HepG2 (cell line): Measurements from ENCODE around the gene NOXO1. TPM values are rescaled to one million over a fixed set of nuclear protein-coding genes. Genes with fewer than 3 reads are reported as not detected.

Source experiments
- NFYB ChIP-seq: sonication (generic); formaldehyde crosslinking; IDR thresholded peaks from 2 replicates; pipeline ENCODE4 v1.4.0; 2020; ENCODE audit warnings: missing genetic modification reagents
- POLR2A ChIP-seq, 2 experiments: IDR thresholded peaks; 2 replicates each; pipeline ENCODE4 v1.6.1; 2011; ENCODE audit warnings: low read depth in 2 of 2, low read length in 2 of 2, mild to moderate bottlenecking in 1 of 2, moderate library complexity in 1 of 2; ENCODE audit not compliant: insufficient read depth in 1 of 2
- RBM22 ChIP-seq: fragments of 200-400 bp; formaldehyde crosslinking; optimal IDR thresholded peaks from 2 replicates; pipeline ENCODE3; 2017; ENCODE audit warnings: mild to moderate bottlenecking, low read length, moderate library complexity
- REL ChIP-seq: sonication (generic); formaldehyde crosslinking; conservative IDR thresholded peaks from 2 replicates; pipeline ENCODE4 v1.8.0; 2022; ENCODE audit warnings: mild to moderate bottlenecking, missing genetic modification reagents, moderate library complexity
- SIX4 ChIP-seq: sonication (generic); formaldehyde crosslinking; IDR thresholded peaks from 2 replicates; pipeline ENCODE4 v1.4.0; 2020; ENCODE audit warnings: missing genetic modification reagents
- YEATS2 ChIP-seq: sonication (generic); formaldehyde crosslinking; IDR thresholded peaks from 2 replicates; pipeline ENCODE4 v1.4.0; 2020; ENCODE audit warnings: missing genetic modification reagents, borderline replicate concordance
- ZFP37 ChIP-seq: sonication (generic); formaldehyde crosslinking; IDR thresholded peaks from 2 replicates; pipeline ENCODE4 v1.4.0; 2020; ENCODE audit warnings: missing genetic modification reagents, borderline replicate concordance
- ZNF160 ChIP-seq: sonication (generic); formaldehyde crosslinking; IDR thresholded peaks from 2 replicates; pipeline ENCODE4 v1.8.0; 2022; ENCODE audit warnings: mild to moderate bottlenecking, inconsistent platforms, missing genetic modification reagents
- ZNF460 ChIP-seq: sonication (generic); formaldehyde crosslinking; IDR thresholded peaks from 2 replicates; pipeline ENCODE4 v1.5.1; 2020; ENCODE audit warnings: missing genetic modification reagents, mild to moderate bottlenecking, borderline replicate concordance
- ZNF563 ChIP-seq: sonication (generic); formaldehyde crosslinking; IDR thresholded peaks from 2 replicates; pipeline ENCODE4 v1.8.0; 2022; ENCODE audit warnings: mild to moderate bottlenecking, moderate library complexity, missing genetic modification reagents
- ZNF670 ChIP-seq: sonication (generic); formaldehyde crosslinking; IDR thresholded peaks from 2 replicates; pipeline ENCODE4 v1.8.0; 2022; ENCODE audit warnings: mild to moderate bottlenecking, missing genetic modification reagents, borderline replicate concordance
- ZNF737 ChIP-seq: sonication (generic); formaldehyde crosslinking; IDR thresholded peaks from 2 replicates; pipeline ENCODE4 v1.5.0; 2020; ENCODE audit warnings: missing genetic modification reagents, mild to moderate bottlenecking, borderline replicate concordance
- ZNF777 ChIP-seq: sonication (generic); formaldehyde crosslinking; IDR thresholded peaks from 2 replicates; pipeline ENCODE4 v1.4.0; 2020; ENCODE audit warnings: missing genetic modification reagents
- ZNF782 ChIP-seq: sonication (generic); formaldehyde crosslinking; IDR thresholded peaks from 2 replicates; pipeline ENCODE4 v1.4.0; 2020; ENCODE audit warnings: missing genetic modification reagents, mild to moderate bottlenecking, borderline replicate concordance
- ZNF839 ChIP-seq: sonication (generic); formaldehyde crosslinking; IDR thresholded peaks from 2 replicates; pipeline ENCODE4 v1.4.0; 2020; ENCODE audit warnings: missing genetic modification reagents, mild to moderate bottlenecking, borderline replicate concordance
- polyA plus RNA-seq, 8 experiments: library from polyadenylated mRNA; depleted of rRNA in 3 of 8; stranded (reverse) in 7 of 8; unstranded in 1 of 8; fragments of >200 nt; fragmentation: Illumina TruSeq in 4 of 8; extraction: Trizol in 4 of 8; gene quantifications; 2 replicates each; pipeline versions ENCODE4 v1.2.1 to v1.2.3, GENCODE V29; 2011 to 2016; ENCODE audit warnings: low read depth in 4 of 8, missing spikeins in 1 of 8, mixed read lengths in 1 of 8; ENCODE audit not compliant: insufficient read depth in 1 of 8
- total RNA-seq, 5 experiments: library from RNA; depleted of rRNA; stranded (reverse); fragments of >200 nt; fragmentation: Illumina TruSeq; extraction: Trizol; gene quantifications; 2 replicates each; pipeline ENCODE4 v1.2.3, GENCODE V29; 2016; ENCODE audit warnings: low read depth in 1 of 5
- TF ChIP-seq, protein P1 (sequence below): IDR thresholded peaks from 2 replicates; pipeline ENCODE4 v1.6.1; 2018; ENCODE audit warnings: missing genetic modification reagents
- TF ChIP-seq, protein P2 (sequence below): sonication (generic); formaldehyde crosslinking; IDR thresholded peaks from 2 replicates; pipeline ENCODE4 v1.4.0; 2020; ENCODE audit warnings: missing genetic modification reagents, mild to moderate bottlenecking, borderline replicate concordance
- TF ChIP-seq, protein P3 (sequence below): sonication (generic); formaldehyde crosslinking; IDR thresholded peaks from 2 replicates; pipeline ENCODE4 v1.4.0; 2020; ENCODE audit warnings: missing genetic modification reagents
- TF ChIP-seq, protein P4 (sequence below): IDR thresholded peaks from 2 replicates; pipeline ENCODE4 v1.6.1; 2016
- TF ChIP-seq, protein P5 (sequence below): sonication (generic); formaldehyde crosslinking; conservative IDR thresholded peaks from 2 replicates; pipeline ENCODE4 v1.5.0; 2020; ENCODE audit warnings: missing genetic modification reagents

NOXO1 gene
- total and polyA plus RNA-seq, 2 of the 13 experiments (the other 11 are each of a cell fraction or from before 2014, with no cell fraction given): 0.69 to 1.4 TPM

DNA sequence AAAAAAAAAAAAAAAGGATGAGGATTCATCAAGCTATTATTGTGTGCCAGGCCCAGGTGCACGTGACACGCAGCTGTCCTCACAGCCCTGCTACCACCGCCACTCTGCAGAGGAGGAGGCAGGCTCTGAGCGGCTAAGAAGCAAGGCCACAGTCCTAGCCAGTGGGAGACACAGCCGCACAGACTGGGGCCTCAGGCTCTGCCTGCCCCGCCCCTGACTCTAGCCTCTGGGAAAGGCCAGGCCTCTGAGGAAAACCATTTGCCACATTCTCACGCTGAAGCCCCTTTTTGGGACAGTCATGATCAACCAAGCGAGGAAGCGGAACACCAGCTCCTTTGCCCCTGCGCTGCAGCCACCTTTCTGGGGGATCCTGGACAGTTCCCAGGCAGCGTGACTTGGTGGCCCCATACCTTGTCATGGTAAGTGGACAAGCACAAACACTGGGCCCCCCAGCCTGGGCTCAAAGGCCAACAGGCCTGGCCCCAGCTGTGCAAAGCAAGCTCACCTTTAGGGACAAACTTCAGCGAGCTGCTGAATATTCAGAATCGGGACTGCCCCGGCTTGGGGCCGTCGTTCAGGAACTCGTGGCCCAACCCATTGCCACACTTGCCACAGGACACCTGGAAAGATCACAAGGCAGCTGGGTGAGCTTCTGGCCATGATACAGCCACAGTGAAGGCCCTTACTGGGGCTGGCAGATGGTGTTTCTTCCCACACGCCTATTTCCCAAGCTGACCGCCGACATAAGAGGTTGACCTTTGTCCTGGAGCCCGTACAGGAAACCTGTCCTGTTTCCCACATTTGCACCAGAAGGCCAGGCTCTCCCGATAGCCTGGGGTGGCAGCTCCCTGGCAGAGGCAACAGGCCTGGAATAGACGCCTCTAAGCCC lies 40.8 kb downstream of the NOXO1 start (continued):
- TF ChIP-seq, protein P1, sequence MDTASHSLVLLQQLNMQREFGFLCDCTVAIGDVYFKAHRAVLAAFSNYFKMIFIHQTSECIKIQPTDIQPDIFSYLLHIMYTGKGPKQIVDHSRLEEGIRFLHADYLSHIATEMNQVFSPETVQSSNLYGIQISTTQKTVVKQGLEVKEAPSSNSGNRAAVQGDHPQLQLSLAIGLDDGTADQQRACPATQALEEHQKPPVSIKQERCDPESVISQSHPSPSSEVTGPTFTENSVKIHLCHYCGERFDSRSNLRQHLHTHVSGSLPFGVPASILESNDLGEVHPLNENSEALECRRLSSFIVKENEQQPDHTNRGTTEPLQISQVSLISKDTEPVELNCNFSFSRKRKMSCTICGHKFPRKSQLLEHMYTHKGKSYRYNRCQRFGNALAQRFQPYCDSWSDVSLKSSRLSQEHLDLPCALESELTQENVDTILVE: peak; percentile 40; the same call in 1 of the 2 replicates
- TF ChIP-seq ZNF670 (CRISPR knock-in tag) (no peak), ZNF160 (CRISPR knock-in tag) (peak; percentile 14; the same call in 1 of the 2 replicates), SIX4 (CRISPR knock-in tag) (no peak), POLR2A (IDR thresholded peaks at IDR 0.05; ENCODE audit: insufficient read depth in 1 of 2, low read depth in 2 of 2, low read length in 2 of 2) (peak; percentile 61 to 74; a peak in 3 of 4 replicates), ZNF737 (CRISPR knock-in tag) (no peak), ZNF460 (CRISPR knock-in tag) (no peak), YEATS2 (no peak; the same call in 1 of the 2 replicates), NFYB (CRISPR knock-in tag) (no peak; the same call in 1 of the 2 replicates), ZNF782 (no peak; the same call in 1 of the 2 replicates), ZFP37 (no peak; the same call in 1 of the 2 replicates), ZNF839 (no peak), REL (peak; percentile 81), ZNF563 (CRISPR knock-in tag) (no peak), RBM22 (peak; percentile 7), ZNF777 (CRISPR knock-in tag) (no peak; the same call in 1 of the 2 replicates)
- TF ChIP-seq, protein P2, sequence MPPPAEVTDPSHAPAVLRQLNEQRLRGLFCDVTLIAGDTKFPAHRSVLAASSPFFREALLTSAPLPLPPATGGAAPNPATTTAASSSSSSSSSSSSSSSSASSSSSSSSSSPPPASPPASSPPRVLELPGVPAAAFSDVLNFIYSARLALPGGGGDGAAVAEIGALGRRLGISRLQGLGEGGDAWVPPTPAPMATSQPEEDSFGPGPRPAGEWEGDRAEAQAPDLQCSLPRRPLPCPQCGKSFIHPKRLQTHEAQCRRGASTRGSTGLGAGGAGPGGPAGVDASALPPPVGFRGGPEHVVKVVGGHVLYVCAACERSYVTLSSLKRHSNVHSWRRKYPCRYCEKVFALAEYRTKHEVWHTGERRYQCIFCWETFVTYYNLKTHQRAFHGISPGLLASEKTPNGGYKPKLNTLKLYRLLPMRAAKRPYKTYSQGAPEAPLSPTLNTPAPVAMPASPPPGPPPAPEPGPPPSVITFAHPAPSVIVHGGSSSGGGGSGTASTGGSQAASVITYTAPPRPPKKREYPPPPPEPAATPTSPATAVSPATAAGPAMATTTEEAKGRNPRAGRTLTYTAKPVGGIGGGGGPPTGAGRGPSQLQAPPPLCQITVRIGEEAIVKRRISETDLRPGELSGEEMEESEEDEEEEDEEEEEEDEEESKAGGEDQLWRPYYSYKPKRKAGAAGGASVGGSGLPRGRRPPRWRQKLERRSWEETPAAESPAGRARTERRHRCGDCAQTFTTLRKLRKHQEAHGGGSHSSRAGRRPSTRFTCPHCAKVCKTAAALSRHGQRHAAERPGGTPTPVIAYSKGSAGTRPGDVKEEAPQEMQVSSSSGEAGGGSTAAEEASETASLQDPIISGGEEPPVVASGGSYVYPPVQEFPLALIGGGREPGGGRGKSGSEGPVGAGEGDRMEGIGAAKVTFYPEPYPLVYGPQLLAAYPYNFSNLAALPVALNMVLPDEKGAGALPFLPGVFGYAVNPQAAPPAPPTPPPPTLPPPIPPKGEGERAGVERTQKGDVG (CRISPR knock-in tag): no peak; the same call in 1 of the 2 replicates
- TF ChIP-seq, protein P3, sequence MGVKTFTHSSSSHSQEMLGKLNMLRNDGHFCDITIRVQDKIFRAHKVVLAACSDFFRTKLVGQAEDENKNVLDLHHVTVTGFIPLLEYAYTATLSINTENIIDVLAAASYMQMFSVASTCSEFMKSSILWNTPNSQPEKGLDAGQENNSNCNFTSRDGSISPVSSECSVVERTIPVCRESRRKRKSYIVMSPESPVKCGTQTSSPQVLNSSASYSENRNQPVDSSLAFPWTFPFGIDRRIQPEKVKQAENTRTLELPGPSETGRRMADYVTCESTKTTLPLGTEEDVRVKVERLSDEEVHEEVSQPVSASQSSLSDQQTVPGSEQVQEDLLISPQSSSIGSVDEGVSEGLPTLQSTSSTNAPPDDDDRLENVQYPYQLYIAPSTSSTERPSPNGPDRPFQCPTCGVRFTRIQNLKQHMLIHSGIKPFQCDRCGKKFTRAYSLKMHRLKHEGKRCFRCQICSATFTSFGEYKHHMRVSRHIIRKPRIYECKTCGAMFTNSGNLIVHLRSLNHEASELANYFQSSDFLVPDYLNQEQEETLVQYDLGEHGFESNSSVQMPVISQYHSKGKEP (CRISPR knock-in tag): peak; percentile 38; the same call in 1 of the 2 replicates
- TF ChIP-seq, protein P4, sequence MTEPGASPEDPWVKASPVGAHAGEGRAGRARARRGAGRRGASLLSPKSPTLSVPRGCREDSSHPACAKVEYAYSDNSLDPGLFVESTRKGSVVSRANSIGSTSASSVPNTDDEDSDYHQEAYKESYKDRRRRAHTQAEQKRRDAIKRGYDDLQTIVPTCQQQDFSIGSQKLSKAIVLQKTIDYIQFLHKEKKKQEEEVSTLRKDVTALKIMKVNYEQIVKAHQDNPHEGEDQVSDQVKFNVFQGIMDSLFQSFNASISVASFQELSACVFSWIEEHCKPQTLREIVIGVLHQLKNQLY: no peak; the same call in 1 of the 2 replicates
- TF ChIP-seq, protein P5, sequence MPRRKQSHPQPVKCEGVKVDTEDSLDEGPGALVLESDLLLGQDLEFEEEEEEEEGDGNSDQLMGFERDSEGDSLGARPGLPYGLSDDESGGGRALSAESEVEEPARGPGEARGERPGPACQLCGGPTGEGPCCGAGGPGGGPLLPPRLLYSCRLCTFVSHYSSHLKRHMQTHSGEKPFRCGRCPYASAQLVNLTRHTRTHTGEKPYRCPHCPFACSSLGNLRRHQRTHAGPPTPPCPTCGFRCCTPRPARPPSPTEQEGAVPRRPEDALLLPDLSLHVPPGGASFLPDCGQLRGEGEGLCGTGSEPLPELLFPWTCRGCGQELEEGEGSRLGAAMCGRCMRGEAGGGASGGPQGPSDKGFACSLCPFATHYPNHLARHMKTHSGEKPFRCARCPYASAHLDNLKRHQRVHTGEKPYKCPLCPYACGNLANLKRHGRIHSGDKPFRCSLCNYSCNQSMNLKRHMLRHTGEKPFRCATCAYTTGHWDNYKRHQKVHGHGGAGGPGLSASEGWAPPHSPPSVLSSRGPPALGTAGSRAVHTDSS: no peak
